LHCN-M2 (cell line): ENCODE measurements around the gene FAAP20. TPM values are rescaled to one million over a fixed set of nuclear protein-coding genes. Genes with fewer than 3 reads are reported as not detected.

Source experiments
- DNase-seq: peaks from one replicate; pipeline ENCODE4 v3.0.0-alpha.2; 2012; ENCODE audit warnings: low read depth
- polyA plus RNA-seq: library from polyadenylated mRNA; unstranded; fragments of >200 nt; gene quantifications from one replicate; pipeline ENCODE4 v1.2.1, GENCODE V29; 2012; ENCODE audit warnings: missing spikeins
- total RNA-seq: library from RNA; depleted of rRNA; stranded (reverse); fragments of >200 nt; gene quantifications from 2 replicates; pipeline ENCODE4 v1.2.3, GENCODE V29; 2014; rRNA removed

FAAP20 gene, protein sequence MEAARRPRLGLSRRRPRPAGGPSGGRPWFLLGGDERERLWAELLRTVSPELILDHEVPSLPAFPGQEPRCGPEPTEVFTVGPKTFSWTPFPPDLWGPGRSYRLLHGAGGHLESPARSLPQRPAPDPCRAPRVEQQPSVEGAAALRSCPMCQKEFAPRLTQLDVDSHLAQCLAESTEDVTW
- 40.9 and 47.5 TPM in 2 replicates for total RNA-seq
- 70.8 TPM for polyA plus RNA-seq

DNA sequence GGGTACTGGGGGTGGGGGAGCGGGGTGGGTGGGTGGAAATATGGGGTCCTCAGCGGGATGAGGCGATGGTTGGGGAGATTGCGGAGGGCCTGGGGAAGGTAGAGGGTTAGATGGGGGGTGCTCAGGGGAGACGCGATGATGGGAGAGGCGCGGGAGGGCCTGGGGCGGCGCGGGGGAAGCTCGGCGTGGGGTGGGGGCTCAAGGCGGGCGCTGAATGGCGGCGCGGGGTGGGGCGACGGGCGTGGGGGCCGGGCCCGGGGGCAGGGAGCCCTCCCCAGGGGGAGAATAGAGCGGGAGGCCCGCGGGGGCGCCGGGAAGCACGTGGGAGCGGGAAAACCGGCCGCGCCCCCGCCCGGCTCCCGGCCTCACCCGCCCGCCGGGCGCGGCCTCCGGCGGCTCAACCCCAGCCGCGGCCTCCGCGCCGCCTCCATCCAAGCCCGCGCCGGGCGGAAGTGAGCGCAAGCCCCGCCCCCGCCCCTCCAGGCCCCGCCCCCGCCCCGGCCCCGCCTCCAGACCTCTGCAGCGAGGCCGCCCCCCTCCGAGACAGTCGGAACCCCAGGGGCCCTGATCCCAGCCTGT is at the start of gene FAAP20:
Gene FAAP20 (minus strand): TSS at position 454 of the 579 bp plus-strand sequence. CDS start 23 bp downstream, at position 431.
- DNase-seq: no peak

DNA sequence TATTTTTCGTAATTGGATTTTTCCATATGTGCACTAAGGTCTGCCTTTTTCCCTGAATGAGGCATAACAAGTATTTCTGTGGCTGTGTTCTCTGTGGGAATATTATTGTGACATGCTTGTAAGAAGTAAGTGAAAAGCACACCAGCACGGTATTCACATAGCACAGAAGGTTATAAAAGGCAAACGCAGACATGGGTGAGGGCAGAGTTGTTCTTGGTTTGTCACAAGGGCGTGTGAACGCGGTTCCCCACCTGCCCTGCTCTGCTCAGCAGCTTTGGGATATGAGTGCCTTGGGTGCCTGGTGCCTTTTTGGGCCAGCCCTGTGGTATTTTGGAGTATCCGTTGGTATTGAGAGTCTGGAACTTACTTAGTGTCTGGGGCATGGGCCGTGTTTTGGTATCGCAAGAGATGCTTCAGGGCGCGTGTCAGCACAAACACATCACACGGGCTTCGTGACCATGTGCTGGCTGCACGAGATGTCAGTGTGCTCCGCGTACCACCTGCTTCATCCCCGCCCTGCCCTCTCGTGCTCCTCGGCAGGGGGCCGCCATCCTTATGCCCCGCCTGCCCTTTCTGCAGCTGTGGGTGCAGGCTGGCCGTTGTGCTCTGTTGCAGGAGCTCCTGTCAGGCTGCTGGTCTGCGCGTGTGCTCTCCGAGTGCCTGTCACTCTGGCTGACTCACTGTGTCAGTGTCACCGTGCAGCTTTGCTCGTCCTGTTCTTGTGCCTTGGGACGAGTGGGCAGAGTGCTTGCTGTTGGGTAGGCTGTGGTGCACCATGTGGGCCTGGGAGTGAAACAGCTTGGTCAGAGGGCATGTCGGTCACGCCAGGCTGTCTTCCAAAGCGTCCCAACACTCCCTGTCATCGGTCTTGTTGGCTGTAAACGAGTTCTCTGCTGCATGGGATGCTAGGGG is 48.5 kb upstream of the FAAP20 start:
- peak; percentile 28 for DNase-seq

DNA sequence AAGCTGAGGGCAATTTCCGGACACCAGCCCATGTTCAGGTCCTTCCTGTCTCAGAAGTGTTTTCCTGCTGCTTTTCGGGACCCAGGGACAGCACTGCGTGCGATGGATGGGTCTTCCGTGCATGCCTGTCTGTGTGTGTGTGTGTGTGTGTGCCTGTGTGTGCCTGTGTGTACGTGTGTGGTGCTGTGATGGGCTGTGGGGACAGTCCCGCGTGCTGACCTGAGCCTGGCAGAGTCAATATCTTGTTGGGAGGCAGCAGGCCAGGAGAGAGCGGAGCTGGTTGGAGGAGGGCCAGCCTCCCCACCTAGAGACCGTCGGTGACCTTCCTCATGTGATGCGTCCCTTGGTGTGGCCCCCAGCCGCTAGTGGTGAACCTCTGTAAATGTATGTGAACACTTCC is 47.2 kb upstream of the FAAP20 start:
- no peak for DNase-seq

DNA sequence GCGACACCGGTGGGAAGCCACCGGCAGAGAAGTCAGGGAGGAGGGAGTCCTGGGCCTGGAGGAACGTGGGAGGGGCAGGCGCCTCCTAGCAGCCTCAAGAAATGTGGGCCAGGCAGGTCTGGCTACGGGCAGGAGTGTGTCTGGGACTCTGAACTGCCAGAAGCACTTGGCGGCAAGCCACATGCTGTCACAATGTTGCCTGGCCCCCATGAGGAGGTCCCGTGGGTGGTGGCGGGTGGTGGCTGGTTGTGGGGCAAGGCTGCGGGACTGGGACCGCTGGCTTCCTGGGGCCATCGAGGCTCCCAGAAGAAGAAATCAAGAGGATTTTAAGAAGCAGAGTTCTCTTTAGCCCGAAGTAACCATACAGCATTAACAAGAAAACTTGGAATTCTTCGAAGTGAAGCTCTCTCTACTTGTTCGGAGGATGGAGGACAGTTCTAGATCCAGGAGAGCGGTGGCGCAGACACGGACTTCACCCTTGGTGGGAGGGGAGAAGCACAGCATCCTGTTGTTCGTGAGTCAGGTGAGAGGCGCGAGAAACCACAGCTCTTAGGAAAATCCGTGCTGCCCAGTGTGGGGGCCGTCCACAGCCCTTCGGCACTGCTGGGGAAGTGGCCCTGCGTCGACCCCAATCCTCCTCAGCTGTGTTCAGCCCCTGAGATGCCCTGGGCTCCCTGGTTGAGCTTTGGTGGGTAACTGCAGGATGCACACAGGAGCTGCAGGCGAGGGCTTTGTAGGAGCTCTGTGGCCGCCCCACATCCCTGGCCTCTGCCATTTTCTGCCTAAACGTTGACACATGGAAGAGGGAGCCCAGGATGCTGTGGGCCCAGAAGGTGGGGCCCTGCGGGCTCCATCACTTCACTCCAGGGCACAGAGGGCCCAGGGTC is 45.9 kb upstream of the FAAP20 start:
- DNase-seq: no peak

DNA sequence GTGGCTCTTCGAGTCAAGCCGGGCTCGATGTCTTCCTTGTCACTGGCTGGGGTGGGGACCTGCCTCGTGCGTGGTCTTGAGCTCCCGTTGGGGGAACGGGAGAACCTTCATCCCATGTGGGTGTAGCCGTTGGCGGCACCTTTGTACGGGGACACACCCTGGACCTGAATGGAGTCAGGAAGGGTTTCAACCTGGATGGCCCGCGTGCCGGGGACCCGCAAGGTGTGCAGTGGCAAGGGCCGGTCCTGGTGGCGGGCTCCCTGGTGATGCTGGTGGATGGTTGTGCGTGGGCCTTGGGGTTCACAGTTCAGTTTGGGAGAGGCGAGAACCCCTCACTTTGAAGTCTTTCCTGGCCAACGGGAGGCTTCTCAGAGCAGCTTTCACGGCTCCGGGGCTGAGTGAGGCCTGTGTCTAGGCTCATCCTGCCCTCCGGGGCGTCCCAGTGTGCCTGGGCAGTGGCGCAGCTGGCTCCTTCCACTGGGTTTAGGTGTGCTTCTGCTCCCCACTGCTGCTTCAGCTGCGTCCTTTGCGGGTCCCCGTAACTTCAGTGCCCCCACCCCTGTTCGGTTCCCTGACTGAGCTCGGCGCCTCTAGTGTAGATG is 44.9 kb upstream of the FAAP20 start:
- no peak for DNase-seq

DNA sequence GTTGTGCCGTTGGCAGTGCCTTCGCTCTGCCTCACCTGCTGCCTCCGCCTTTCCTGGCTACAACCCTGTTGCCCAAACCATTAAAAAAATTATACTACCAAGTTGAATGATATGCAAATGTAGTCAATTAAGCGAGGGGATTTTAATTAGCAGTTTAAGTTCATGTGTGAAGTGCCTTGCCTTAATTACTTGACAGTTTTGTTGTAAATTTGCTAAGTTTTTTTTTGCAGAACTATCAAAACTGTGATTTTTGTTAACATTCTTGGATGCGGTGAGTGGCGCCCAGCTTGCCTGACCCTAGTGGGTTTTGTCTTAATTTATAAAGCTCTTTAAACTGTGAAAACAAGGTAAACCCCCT is 44.4 kb upstream of the FAAP20 start:
- DNase-seq: no peak

DNA sequence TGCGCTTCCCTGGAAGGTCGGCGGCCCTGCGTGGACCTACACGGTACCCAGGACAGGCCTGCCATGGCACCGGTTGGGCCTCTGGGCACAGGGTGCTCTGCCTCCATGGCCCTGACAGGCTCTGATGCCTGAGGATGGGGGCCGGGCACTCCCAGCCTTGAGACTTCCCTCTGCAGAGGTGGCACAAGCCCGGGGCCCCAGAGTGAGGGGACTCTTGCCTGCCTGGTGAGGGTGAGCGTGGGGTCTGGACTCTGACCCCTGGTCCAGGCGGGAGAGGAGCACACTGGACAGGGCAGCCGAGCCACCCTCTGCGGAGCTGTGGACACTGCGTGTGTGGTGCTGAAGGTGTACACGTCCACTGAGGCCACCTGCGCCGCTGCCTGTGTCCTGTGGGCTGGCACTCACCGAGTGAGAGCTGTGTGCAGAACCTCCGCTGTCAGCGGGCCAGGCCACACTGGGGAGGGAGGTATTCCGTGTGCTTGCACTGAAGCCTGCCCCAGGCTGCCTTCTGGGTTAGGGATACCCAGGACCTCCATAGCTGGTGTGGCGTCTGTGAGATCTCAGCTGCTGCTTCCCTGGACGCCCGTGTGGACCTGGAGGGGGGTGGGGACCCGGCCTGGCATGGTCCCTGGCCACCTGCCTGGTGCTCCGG is 43.9 kb upstream of the FAAP20 start:
- no peak for DNase-seq

DNA sequence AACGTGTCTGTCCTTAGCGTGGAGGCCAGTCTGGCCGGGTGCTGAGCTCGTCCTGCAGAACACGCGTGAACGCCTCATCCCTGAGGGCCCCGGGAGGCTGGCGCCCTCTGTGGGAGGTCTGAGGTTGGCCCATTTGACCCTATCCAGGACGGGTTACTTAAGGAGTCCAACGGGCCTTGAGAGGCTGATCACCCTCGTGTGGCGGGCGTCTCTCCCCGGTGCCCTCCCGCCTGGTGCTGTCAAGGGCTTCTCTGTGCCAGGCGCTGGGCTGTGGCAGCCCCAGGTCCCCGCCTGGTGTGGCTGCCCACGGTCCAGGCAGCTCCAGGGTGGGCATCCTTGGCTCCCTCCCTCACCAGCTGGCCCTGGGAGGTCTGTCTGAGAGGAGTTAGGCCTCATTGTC is 43.2 kb upstream of the FAAP20 start:
- no peak for DNase-seq

DNA sequence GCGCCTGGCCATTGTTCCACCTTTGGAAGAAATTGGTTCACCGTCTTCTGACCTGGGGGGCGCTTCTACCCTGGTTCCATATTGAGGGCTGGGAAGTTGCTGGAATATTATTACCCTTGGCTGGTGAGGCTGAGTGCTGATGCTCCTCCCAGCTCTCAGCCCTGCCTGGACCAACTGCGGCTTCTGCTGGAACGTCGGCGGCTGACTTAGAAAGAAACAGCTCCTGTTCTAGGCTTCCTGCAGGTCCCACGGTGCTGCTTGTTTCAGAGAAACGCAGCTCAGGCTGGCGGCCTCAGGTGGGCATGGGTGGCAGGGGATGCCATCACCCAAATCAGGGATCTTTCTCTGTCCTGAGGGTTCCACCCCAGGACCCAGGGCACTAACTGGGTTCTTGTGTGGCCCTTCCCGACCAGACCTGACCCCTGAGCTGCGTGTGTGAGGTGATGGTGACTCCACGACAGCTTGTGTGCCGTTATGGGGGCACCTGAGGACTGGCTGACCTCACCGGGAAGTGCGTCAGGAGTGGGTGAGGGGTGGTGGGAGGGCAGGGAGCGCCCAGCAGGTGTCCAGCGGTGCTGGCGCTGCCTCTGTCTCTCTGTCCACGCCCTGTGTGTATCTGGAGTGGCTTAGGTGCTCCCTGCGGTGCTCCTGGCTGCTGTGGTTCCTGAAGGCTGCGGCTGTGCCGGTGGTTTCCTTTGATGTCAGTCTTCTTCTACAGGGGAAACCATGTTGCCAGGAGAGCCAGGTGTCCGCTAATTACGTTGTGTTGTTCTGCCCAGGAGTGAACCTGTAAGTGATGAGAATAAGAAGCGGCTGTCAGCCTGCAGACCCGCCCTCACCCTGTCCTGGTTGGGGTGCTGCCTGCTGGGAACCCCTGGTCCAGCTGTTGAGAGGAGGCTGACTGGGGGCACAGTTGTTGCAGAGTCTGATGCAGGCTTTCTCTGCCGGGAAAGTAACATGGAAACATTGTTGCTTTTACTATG is 42.4 kb upstream of the FAAP20 start:
- DNase-seq: no peak

DNA sequence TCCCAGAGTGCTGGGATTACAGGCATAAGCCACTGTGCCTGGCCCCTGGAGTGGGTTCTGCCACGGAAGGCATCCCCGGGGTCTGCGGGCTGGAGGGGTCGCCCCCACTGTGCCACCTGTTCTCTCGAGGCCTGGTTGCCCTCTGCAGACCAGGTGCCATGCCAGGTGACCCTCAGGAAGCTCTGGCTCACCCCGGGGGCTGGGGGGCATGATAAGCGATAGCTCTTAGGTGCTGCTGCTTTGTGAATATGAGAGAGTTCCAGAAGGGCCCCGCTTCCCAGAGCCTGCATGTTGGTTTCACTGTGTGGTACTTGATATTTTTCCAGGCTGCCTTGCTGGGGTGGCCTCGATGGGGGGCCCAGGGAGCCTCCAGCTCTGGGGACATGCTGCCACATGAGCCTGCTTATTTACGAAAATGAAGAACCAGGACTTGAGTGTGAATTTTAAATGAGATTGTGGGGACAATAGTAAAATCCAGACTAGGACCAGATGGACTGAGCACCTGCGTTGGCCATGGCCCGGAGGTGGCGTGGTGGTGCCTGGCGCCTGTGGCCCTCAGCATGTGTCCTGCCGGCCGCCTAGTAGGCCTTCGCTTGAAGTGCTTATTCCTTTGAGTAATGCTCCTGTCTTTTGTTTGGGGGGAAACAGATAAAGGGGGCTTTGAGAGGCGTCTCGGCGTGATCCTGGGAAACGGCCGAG is 40.9 kb upstream of the FAAP20 start:
- no peak for DNase-seq

DNA sequence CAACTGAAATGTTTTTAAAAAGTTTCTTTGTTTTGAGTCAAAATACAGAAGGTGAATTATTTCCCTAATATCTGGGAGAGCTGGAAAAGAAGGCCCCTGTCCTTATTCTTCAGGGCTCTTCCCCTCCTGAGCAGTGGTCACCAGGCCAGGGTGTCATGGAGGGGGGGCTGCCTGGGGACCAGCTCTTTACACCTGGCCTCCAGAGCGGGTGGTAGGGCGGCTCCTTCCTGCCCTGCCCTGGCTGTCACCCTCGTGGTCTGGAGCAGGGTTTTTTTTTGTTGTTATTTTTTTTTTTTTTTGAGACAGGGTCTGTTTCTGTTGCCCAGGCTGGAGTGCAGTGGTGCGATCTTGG is 40.2 kb upstream of the FAAP20 start:
- no peak for DNase-seq

DNA sequence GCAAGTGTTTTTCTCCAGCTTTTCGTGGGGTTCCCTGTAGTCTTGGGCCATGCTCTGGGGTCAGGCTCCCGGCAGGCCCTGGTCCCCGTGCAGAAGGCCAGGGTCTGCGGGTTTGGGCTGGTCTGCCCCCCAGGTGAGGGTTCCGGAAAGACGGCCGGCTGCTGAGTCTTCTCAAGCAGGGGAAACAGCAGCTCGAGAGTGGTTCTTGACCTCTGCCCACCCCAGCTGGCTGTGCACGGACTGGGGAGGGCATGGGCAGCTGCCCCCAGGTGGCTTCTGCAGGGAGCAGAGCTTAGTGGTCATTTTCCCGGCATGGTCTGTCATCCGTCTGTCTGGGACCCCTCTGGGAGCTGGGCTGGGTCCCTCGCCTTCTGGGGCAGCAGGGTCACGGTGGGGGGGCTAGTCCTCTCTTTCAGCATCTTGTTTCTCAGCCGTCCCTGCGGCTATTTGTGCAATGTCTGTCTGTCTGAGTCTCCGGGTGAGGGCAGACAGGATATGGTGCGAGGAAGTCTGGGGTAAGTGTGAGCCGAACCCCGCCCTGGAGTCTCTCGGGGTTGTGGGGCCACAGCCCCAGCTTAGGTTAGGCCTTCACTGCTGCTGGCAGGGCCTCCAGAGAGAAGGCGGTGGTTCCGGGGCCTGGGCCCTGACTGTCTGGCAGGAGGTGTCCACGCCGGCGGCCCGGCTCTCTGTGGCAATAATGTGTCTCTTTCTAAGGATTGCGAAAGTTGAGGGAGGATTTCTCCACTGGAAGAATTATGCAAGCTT is 39.6 kb upstream of the FAAP20 start:
- DNase-seq: peak; percentile 88

DNA sequence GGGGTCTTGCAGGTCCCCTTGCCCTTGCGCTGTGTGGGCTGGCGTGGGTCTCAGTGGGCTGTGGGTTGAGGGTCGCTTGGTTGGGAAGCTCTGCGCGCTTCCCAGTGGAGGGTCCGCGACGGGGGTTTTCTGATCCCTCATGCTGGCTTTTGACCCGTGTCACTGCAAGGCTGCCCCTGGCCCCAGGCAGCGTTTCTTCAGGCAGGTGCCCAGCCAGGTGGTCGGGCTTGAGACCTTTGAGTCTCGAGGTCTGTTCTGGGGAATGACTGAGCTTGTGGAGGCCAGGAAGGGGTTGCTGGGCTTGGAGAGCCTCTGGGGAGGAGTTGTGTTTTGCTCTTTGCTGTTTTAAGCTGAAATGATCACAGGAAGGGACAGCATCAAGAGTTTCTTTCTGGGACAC is 38.9 kb upstream of the FAAP20 start:
- DNase-seq: no peak

DNA sequence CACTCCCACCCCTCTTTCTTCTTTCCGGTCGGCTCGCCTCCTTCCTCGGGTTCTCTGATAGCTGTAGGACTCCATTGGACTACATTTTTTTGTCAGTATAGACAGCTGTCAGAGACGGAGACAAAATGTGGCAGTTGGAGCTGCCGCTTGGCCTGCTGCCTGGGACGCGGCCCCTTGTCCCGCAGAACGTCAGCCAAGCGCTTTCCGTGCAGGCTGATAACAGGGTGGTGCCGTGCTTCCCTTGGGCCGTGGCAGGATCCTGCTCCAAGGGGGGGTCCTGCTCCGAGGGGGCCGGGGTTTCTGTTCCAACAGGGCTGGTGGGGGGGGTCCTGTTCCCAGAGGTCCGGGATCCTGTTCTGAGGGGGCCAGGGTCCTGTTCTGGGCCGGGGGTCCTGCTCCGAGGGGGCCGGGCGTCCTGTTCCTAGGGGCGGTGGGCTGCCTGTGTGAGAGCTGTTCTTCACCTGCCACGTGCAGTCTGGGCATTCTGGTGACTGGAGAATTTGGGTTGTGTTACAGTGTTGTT is 38.4 kb upstream of the FAAP20 start:
- no peak for DNase-seq

DNA sequence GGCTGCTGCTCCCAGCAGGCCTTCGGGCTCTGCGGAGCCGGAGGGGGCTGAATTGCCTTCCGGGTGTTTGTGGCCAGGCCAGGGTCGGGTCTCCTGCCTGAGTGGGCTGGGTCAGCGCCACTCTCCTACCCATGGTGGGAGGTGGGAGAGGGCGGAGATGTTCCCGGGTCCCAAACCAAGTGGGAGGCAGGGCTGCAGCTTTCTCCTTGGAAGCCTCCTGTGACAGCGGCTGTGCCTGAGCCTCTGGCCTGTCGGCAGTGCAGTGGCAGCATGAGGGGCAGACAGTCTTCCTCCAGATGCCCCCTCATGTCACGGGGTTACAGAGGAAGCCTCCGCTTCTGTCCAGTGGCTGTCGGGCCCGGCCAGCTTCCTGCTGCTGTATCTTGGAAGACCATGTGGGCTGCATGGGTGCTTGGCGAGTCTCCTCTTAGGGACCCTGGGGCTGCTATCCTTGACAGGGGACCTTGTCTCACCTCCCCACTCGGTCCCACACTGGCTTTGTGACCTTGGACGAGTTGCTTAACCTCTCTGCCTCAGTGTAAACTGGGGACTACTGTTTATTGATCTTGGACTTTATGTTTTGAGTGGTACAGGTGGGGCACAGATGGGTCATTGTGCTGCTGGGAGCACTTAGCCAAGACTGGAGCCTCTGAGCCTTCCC is 37.8 kb upstream of the FAAP20 start:
- no peak for DNase-seq

DNA sequence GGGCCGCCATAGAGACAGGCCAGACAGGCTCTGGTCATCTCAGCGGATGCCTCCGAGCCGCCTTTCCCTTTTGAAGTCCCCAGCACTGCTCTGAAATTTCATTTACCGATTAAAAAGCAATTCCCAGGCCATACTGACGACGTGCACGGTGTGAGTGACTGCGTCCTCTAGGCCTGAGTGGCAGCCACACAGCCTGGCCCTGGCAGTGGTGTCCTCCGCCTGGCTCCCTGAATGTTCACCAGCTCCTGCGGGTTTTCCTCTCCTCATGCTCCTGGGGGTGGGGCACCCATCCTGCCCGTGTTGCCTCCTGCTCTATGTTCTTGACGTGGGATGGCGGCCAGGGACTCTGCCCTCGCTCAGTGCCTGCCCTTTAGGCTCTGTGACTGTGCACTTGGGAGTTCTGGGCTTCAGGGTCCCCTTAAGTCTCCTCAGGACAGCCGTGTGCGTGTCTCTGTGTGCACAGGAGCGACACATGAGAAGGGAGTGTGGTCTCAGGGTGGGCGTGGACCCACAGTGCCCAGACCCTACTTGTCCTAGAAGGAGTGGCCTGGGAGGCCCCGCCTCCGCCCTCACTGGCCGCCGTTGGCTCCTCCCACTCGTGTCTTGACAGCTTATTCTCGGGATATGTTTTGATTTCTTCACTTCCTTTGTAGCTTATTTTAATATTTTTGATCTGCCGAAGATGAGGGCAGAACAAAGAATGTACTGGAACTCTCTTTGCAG is 37.1 kb upstream of the FAAP20 start:
- peak; percentile 66 for DNase-seq
